Ecto neural progenitor cell (in vitro differentiated cells): ENCODE measurements around the gene HP1BP3.

Experiments
- DNase-seq: peaks from one replicate; pipeline ENCODE4 v3.0.0-alpha.2; 2018; ENCODE audit warnings: low spot score

The HP1BP3 gene

GRCh38 chr1:20767271-20767670 is 19.8 kb downstream of the HP1BP3 start:
- no peak for DNase-seq

DNA sequence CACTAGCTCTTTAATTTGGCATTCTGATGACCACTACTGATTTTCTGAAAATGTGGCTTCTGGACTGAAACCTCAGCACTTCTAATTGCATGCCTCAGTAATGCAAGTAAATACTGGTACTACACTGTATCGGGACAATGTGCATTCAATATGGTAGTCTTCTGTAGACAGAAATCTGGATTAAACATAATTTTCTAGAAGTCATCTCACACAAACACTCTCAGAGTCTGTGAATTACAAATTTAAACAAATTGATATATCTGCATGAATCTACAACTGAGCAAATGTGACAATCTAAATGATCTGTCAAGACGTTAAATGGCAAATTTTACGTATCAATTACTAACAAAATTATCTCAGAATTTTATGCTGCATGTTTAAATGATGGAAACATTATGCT is 23.7 kb downstream of the HP1BP3 start:
- DNase-seq: no peak

- DNase-seq: no peak
Measured at GRCh38 chr1:20760322-20760721, 26.8 kb downstream of the HP1BP3 start.

- DNase-seq: no peak
Measured at GRCh38 chr1:20753589-20753988, 33.5 kb downstream of the HP1BP3 start.

- DNase-seq: no peak
Measured at GRCh38 chr1:20751462-20751990, 35.6 kb downstream of the HP1BP3 start.

- DNase-seq: no peak
Measured at GRCh38 chr1:20742671-20743070, 44.4 kb downstream of the HP1BP3 start.

DNA sequence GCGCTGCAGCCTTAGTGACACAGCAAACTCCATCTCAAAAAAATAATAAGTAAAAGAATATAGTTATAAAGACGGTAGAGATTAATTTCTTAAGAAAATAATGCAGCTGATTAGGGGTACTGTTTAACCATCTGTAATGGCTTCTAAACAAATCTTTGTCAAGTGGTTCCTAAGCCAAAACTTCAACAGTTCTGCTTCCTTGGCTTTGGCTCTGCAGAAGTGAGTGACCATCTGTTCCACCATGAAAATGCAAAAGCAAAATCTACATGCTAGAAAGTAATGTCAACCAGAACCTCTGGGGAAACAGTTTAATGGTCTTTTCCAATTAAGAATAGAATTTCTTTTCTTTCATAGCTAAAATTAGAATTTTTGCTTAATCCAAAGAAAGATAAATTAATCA is 46.3 kb downstream of the HP1BP3 start:
- DNase-seq: no peak

DNA sequence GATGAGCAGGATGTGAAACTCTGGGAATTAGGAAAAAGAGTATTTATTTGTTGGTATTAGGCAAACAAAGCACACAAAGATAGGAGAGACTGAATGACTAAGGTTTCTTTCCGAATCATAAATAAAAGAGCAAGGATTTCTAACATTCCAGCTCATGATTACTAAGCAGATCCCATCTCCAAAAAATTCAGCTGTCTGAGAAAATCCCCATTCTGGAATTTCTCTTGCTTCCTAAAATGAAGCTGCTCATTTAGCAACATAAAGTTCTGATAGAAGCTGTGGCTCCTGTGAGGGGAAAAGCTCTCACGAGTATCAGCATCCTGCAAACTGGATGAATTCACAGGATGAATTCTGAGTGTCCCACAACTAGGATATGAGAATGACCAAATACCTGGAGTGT is 47.9 kb downstream of the HP1BP3 start:
- DNase-seq: no peak

- DNase-seq: no peak
Measured at GRCh38 chr1:20735581-20736111, 51.5 kb downstream of the HP1BP3 start.

- peak; percentile 53 for DNase-seq
Measured at GRCh38 chr1:20733360-20733975, 53.6 kb downstream of the HP1BP3 start.

GRCh38 chr1:20732588-20733359 is 54.3 kb downstream of the HP1BP3 start, which contains the start of gene SH2D5:
Gene SH2D5, minus strand, starts transcription at chr1:20732703. Its CDS starts 4,659 bp downstream, at chr1:20728044.
- DNase-seq: peak; percentile 75

- peak; percentile 91 for DNase-seq
Measured at GRCh38 chr1:20732071-20732587, 55.0 kb downstream of the HP1BP3 start.

GRCh38 chr1:20731057-20731991 is 55.8 kb downstream of the HP1BP3 start:
- DNase-seq: peak; percentile 49

GRCh38 chr1:20730690-20731056 is 56.4 kb downstream of the HP1BP3 start:
- peak; percentile 49 for DNase-seq

DNA sequence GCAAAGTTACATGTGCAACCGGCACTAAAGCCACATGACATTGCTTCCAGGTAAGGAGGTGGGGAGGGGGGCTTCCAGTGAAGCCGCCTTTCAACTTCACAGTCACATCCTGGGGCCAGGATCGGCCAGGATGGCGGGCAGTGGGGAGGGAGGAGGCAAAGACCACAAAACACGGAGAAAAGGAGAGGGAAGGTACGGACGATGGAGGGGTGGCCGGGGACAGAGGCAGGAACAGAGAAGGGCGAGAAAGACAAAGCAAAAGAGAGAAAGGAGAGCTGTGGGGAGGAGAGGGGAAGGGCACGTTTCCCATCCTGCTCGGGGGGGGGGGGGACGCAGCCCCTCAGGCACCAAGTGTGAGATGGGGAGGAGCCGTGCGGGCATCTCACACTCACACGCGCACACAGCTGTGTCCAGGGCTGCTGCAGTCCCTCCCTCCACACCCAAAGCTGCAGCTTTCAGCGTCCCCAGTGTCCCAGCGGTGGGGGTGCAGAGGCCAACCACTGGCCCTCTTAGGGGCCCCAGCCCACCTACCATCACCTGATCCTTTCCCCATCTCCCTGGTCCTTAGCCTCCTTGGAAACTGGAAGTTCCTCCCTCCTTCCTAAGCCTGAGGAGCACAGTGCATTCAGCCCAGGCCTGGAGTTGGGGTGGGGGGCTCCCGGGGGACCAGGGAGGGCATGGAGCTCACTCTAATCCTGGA is 57.0 kb downstream of the HP1BP3 start:
- DNase-seq: peak; percentile 49

GRCh38 chr1:20729155-20729931 is 57.8 kb downstream of the HP1BP3 start:
- peak; percentile 49 for DNase-seq

GRCh38 chr1:20728371-20729154 is 58.5 kb downstream of the HP1BP3 start:
- no peak for DNase-seq

DNA sequence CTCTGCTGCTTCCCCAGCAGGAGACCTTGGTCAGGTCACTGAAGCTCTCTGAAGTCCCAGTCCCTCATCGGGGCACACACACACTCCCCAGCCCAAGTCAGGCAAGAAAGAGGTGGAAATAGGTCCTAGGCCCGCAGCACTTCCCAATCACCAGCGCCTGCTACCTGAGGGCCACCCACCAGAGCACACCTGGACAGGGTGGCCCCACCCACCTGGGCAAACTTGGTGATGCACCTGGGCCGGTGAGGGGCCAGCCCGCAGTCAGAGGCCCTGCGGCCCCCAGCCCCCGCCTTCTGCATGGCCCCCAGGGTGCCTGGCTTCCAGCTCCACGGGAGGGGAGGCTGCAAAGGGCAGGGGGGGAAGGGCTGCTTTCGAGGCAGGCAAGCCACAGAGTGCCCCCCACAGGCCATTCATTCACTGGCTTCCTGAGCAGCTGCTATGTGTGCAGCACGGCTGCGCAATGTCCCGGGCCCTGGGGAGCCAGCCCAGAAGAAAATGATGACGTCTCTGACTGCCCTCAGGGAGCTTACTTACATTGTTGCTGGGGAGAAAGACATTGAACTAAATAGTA is 59.3 kb downstream of the HP1BP3 start:
- peak; percentile 58 for DNase-seq
